NCI-H82 treated with DMSO at 0.1 percent for 48 hours (cell line): ENCODE measurements around the gene TLR9.
"Not testable (repeated sequence)": the region's sequence is repeated elsewhere in the genome, so short reads cannot be mapped to it uniquely, and the experiment has no call there.

Experiments
- DNase-seq: peaks from one replicate; lab custom pipeline; 2025; ENCODE audit not compliant: unreplicated experiment; lab: John Stamatoyannopoulos, UW

TLR9 gene, protein sequence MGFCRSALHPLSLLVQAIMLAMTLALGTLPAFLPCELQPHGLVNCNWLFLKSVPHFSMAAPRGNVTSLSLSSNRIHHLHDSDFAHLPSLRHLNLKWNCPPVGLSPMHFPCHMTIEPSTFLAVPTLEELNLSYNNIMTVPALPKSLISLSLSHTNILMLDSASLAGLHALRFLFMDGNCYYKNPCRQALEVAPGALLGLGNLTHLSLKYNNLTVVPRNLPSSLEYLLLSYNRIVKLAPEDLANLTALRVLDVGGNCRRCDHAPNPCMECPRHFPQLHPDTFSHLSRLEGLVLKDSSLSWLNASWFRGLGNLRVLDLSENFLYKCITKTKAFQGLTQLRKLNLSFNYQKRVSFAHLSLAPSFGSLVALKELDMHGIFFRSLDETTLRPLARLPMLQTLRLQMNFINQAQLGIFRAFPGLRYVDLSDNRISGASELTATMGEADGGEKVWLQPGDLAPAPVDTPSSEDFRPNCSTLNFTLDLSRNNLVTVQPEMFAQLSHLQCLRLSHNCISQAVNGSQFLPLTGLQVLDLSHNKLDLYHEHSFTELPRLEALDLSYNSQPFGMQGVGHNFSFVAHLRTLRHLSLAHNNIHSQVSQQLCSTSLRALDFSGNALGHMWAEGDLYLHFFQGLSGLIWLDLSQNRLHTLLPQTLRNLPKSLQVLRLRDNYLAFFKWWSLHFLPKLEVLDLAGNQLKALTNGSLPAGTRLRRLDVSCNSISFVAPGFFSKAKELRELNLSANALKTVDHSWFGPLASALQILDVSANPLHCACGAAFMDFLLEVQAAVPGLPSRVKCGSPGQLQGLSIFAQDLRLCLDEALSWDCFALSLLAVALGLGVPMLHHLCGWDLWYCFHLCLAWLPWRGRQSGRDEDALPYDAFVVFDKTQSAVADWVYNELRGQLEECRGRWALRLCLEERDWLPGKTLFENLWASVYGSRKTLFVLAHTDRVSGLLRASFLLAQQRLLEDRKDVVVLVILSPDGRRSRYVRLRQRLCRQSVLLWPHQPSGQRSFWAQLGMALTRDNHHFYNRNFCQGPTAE

DNA sequence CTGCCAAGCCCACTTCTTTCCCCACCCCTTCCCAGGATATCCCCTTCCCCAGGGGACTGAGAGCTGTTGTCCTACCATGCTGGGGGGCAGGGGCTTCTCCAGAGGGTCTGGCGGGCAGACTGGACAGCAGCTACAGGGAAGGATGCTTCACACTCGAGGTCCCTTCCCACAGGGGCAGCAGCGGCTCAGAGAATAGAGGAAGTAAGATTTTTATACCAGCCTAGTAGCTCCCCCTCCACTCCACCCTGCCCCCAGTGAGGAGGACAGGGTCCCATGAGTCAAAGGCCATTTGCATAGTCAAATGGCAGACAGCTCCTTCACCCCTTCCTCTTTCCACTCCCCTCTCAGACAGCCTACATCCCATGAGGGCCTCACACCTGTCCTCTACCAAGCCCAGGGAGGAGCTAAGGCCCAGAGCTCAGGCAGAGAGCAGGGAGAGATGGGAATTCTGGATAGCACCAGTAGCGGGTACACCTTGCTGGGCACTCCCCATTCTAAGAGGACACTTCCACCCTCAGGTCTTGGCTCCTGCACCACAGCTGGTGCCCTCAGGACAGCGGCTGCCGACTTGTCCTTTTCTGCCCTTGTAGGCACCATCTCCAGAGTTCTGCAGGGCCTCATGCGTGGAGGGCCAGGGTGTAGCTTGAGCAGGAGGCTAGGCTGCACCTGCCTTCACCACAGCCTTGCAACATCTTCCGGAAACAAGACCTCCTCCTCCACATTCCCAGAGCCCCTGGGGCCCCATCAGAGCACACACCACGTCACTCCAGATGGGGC is at the start of gene TLR9:
Gene TLR9, minus strand, starts transcription at position 194 of the 777 bp plus-strand sequence. Its CDS starts 116 bp downstream, at position 78.
- DNase-seq = no peak

DNA sequence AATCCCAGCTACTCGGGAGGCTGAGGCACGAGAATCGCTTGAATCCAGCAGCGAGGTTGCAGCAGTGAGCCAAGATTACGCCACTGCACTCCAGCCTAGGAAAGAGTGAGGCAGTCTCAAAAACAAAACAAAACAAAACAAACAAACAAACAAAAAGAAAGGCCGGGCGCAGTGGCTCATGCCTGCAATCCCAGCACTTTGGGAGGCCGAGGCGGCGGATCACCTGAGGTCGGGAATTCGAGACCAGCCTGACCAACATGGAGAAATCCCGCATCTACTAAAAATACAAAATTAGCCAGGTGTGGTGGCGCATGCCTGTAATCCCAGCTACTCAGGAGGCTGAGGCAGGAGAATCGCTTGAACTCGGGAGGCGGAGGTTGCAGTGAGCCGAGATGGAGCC is 49.3 kb upstream of the TLR9 start:
- DNase-seq = not testable (repeated sequence)

DNA sequence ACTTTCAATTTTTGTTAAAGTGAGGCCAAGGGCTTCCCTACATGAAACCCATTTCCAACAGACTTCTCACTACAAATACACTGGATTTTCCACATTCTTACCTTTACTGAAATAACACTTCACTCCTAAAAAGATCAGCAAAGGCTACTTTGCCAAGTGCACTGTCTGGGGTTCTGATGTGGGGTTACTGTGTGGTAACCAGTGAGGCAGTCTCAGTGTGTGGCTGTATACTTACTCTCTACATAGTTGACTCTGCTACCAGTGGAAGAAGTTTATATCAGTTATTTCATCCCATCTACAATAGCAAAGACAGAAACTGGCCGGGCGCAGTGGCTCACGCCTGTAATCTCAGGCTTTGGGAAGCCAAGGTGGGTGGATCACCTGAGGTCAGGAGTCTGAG is 47.4 kb upstream of the TLR9 start:
- DNase-seq = no peak

DNA sequence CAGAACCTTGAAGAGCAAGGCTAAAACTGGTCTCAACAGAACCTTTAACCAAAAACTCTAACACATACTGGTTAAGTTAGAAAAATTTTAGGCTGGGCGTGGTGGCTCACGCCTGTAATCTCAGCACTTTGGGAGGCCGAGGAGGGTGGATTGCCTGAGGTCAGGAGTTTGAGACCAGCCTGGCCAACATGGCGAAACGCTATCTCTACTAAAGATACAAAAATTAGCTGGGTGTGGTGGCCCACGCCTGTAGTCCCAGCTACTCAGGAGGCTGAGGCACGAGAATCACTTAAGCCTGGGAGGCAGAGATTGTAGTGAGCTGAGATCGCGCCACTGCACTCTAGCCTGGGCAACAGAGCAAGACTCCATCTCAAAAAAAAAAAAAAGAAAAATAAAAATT is 46.7 kb upstream of the TLR9 start:
- not testable (repeated sequence) for DNase-seq

DNA sequence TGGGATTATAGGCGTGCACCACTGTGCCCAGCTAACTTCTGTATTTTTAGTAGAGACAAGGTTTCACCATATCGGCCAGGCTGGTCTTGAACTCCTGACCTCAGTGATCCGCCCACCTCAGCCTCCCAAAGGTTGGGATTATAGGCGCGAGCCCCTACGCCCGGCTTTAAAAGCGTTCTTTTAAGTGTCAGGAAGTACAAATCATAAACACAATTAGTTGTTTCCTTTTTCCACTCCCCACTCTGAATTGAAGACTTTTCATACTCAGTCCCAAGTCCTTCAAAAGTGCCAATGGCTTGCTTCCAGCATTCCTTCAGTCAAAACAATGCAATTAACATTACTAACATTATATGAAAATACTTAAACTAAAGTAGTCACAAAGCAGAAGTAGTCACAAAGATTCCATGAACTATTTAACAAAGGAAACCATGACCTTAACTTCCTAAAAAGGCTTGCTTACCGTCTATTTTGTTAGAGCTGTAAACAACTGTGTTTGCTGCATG is 44.9 kb upstream of the TLR9 start:
- DNase-seq = no peak

DNA sequence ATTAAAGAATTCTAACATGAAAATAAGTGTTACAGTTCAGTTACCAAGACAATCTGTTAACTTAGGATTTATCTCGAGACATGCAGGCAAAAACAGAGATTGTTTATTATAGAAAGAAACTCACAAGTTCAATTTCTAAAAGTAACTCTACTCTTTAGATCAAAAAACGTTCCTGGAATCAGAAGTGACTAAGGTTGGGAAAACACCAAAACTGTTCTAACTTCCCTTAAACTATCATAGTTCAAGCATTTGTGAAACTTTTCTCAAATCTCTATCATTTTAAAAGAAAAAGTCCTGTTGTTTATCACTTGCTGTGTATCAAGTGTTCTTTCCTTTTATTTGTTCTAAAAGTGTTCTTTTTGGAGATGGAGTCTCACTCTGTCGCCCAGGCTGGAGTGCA is 44.3 kb upstream of the TLR9 start:
- no peak for DNase-seq

DNA sequence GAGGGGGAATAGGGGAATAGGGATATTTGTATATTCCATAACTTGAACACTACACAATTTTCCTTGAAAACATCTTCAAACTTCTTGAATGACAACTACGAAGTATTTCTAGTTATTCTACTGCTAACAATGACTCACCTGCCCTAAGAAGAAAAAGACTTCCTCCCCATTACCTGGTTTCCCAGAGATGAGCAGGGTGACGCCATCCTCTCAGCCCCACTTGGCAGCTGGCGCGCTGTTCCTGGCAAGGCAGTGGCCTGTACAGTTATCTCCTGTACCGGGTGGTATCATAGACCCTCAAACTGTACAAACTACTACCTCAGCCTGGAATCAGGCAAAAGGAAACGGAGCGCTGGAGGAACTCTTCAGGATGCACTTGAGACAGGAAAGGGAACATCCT is 42.6 kb upstream of the TLR9 start:
- no peak for DNase-seq

DNA sequence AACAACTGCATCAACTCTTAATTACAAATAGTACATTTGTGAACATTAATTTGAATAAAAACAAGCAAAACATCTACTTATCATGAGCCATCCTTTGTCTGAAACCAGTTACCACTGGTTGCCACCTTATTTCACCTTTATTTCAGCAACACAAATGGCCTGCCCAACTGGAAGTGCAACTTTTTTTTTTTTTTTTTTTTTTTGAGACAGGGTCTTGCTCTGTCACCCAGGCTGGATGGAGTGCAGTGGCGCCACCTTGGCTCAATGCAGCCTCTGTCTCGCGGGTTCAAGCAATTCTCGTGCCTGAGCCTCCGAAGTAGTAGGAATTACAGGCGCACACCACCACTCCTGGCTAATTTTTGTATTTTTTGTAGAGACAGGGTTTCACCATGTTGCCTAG is 39.9 kb upstream of the TLR9 start:
- DNase-seq = no peak

DNA sequence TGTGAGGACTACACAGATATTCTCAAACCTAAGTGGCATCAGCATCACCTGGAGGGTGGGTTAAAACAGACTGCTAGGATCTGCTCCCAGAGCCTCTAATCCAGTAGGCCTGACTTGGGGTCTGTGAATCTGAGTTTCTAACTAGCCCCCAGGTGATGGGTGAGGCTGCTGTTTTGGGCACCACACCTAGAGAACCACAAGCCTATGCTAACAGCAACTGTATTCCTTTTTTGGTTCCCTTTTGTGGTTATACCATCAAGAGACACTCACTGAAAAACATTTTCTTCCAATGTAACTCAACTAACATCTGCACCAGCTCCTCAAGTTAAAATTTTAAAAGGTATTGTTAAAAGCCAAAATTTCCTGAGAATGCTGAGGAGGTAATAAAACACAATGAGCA is 37.0 kb upstream of the TLR9 start:
- no peak for DNase-seq

DNA sequence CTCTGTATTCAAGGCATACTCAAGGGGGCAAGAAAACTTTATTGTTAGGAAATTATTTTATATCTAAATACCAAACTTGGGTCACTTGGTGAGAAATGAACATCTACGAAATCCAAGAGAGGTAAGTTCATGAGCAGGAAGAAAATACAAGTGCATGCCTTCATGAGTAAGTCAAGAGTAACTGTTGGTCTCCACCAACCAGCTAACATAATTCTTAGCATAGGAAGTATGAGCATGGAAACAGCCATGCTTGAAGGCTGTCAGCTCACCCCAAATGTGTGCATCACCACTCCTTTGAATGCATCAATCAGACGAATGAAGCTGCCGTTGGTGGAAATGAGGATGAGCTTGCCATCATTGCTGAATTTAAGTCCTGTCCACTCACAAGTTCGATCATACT is 34.0 kb upstream of the TLR9 start:
- DNase-seq = no peak

DNA sequence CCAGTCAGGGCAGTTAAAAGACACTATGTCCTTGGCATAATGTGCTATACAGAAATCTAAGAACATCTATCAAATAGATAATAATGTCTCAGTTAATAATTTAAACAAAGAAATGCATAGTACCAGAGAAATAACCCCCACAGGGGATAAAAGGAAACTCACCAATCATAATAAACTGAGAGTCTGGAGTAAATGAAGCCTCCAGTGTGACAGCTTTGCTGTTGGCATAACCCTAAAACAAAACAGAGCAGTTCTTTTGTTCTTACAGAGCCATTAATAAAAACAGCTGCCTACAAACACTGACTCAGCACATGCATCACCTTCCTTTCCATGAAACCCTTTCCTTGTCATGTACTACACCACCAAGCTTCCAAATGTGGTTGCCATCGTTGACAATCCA is 33.6 kb upstream of the TLR9 start:
- DNase-seq = no peak

DNA sequence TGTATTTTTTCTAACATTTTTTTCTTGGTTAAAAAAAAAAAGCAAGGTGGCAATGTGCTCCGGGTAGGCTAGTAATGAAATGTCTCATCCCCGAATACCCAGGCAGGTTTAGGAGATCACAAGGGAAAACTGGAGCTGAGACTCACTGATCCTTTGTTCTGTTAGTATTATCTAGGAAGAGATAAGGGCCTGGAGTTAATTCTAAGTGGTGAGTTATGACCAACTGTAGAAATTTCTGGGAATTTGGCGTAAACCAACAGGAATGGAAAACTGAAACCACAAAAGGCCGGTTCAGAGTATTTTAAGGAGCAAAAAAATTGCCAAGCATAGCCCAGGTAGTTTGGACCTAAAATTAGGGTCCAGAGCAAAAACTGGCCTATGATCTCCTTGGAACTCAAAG is 32.5 kb upstream of the TLR9 start:
- no peak for DNase-seq

DNA sequence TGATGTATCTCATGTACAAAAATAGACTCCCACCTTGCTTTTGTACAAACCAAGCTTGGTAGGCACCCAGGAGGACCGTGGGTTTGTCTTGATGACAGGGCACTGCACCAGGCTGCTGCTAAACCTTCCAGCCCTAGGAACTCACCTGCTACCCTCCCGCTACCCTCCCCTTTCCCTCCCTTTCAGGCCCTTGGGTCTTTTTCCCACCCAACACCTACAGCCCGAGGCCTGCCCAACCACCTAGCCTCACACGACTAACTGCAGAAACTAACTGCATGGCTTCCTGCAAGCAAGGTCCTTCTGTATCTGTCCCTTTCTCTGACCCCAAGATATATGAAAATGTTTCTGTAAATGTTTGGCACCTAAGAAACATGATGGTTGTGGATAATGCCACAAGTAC is 31.2 kb upstream of the TLR9 start:
- DNase-seq = no peak

DNA sequence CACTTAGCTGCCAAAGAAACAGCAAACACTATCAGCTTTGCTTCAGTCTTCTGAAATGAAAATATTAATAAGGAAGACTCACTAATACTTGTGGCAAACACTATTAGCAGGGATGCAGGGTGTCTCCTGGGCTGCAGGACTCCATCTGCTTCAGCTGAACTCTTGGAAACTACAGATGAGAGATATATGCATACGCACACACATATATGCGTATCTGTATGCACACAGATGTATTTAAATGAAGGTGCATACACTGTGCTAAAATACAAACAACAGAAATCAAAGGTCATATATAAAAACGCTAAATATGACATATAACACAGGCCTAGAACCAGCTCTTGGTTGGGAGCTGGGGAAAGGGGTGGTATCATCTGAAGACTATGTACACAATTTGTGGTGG is 30.7 kb upstream of the TLR9 start:
- no peak for DNase-seq

DNA sequence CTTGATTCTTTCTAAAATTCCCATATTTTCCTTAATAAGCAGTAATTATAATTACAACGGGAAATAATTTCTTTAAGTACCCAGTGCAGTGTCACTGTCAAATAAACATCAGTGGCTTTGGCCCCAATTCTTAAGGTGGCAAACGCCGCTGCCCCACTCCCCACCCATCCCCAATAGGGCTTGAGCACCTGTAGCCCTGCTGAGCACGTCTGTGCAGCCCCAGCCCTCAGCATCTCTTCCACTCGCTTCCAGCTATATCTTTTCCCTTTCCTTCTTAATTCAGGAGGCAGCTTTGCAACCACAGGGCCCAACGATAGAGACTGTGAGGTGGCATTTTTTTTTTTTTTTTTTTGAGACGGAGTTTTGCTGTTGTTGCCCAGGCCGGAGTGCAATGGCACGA is 29.2 kb upstream of the TLR9 start:
- no peak for DNase-seq

DNA sequence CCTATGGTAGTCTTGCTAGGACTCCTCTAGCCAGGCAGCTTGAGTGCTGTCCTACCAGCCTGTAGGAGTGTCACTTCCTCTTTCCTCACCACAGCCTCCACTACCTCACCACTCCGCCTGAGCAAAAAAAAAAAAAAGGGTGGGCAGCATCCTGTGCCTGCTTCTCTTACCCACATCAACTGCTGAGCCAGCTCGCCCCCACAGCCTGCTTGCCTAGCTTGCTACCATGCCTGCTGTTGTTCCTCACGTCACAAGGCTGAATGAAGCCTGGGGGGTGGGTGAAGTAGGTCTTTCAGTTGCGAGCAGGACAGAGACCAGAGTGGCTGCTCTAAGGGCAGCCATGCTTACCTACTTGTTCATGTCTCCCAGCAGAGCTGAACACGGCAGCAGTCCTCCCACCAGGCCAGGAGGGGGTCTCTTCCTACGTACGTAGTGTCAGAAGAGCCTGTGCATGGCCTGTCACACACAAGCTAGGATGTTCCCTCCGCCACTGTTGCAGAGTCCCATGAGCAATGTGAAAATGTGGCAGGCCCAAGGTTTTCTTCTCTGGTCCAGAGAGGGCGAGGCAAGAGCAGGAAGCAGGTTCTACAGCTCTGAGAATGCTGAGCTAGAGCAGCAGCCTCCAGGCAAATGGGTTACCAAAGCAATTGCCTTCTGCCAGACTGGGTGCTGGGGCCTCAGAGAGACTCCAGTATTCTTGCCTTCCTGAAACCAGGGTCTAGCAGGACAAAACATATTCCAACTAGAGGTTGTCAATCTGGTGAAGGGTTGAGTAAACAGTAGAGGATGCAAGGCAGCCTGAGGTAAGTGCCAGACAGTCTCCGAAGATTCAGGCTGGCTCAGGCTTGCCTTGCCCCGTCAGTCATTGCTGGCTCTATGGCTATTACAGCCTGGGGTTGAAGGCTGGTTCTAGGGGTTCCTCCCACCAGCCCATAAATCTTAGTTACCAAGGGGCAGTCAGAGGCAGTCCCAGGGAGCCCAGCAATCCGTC is 28.2 kb upstream of the TLR9 start:
- DNase-seq = no peak

DNA sequence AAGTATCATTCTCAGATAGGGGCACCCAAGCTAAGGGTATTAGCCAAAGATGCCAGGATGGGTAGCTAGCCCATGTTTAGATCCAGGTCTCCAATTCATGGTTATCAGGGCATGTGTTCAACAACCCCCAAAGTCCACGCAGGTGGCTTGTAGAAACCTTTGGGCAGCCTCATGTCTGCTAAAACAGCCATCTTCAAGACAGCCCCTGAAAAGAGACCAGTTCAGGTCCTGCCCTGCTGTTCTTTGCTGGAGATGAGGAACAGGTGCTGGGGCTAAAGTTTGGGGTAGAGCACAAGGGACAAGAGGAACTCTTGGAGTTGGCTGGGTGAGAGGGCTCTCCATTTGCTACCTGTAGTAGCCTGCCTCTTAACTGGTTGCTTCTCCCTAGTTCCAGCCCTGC is 24.7 kb upstream of the TLR9 start:
- no peak for DNase-seq

DNA sequence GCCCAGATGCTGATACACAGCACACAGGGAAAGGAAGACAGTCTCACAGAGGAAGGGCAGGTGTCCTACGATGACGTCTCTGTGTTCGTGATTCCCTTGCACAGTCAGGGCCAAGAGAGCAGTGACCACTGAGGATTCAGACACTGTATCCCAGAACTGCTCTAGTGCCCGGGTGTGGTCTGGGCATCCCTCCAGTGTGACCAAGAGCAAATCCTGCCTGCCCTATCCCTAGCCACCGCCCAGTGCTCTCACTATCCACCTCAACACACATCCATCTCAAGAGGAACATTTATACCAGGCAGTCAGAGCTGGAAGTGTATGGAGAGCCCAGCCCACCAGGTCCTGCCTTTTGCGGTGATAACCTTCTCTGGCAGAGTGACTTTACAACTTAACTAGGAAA is 24.2 kb upstream of the TLR9 start:
- no peak for DNase-seq

DNA sequence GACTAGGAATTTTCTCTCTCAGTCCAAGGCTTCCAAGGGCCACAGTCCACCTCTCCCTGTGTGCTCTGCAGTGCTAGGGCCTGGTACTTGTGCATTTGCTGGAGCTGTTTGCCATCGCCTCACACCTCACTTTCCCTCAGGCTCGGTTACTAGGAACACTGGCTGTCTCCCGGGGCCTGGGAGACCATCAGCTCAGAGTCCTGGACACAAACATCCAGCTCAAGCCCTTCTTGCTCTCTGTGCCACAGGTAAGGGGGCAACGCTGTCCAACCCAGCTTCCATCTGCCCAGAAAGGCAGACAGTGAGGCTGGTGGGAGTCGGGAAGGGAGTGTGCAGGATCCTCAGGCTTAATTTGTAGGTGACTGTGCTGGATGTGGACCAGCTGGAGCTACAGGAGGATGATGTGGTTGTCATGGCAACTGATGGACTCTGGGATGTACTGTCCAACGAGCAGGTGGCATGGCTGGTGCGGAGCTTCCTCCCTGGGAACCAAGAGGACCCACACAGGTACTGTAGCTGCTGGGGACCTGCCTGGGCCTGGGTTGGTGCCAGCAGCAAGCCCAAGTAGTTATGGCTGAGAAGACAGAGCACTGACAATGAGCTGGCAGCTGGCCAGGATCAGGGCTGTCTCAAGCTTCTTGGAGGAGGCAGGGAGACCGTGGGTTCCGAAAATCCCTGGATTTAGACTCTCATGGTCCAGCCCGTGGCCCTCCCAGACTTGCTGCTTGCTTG is 23.5 kb upstream of the TLR9 start:
- DNase-seq = peak; percentile 4
